NCI-H774 (cell line): Measurements from ENCODE around the gene BMF.
A peak's percentile ranks its signal among the peaks of the same experiment; 100 is the strongest.

Source experiments
- DNase-seq: peaks from one replicate; lab custom pipeline; 2025; lab: John Stamatoyannopoulos, UW

The BMF gene

DNA sequence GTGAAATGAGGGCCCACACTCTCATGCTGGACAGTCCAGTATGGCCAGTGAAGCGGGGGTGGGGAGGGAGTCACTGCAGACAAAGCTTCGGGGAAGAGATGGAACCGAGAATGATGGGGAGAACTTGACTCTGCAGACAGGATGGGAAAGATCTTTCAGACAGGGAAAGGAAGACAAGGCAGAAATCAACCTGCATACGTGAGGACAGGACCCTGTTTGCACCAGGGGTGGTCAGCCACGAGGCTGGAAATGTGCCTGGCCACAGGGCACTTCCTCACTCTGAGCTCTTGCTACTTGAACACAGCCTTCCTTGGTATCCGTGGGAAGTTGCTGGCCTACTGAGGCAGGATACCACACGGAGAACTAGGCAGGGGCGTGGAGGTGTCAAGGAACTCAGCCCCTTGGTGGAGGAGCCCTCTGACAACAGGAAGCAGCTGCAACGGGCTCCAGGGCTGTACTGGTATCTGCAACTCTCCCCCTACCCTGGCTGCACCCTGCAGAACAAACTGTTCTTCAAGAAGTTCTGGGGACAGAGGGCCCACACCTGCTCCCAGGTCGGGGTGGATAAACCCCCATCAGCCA lies 60.4 kb downstream of the BMF start:
- no peak for DNase-seq

DNA sequence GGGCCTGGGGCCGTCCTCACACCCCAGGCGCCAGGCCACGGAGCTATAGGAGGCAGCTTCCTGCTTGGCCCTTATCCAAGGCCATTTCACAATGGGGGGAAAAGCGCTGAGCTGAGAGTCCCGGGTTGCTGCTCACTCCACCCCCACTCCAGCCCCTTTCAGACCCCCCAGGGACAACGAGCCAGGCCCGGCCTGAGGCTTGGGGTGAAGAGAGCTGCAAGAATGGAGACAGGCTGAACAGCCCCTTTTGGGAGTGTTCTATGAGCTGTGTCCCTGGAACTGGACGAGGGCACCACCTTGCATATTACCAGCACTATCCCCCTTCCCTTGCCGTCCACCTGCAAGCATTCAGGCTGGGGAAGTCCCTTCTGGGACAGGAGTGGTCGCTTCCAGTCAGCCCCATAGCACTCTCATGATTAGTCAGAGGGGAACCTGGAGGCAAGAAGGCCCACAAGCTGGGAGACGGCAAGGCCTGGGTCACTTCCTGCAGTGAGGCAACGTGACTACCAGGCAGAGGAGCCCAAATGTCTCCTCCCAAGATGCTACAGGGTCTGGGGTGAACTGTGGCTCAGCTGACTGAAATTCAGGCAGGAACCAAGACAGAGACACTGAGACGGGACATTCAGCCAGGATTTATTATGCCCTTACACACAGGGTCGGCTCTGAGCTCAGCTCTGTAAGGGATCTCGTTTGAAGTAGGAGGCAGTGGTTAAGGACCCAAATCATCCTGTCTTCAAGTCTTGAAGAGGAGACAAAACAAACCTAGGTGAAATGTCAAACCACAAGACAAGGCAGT lies 61.1 kb downstream of the BMF start:
- peak; percentile 3 for DNase-seq

DNA sequence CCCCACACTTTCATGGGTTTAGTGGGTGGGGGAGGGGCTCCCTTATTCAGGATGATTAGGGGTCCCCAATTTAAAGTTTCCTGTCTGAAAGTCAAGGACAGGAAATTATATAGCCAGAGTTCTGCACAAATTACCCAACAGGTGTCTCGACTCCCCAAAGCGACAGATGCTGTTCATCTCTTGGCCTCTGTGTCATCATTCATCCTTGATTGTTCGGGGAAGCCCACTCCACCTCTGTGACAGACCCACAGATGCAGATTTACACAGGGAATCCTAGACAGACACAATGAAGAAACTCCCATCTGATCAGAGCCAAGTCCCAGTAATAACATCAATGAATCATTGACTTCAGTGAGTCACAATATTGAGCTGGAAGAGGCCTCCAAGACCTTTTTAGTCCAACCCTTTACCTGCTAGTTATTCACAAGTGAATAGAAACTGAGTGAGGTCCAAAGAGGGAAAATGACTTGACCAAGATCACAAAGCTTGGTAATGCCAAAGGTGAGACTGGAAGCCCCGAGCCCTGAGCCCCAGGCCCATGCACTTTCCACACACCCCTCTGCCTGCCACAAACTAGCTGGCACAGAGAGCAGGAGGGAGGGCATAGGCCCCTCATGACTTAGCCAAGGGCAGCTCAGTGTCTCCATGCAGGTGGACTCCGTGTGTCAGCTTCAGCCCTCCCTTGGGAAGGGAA lies 61.8 kb downstream of the BMF start:
- DNase-seq, result no peak

DNA sequence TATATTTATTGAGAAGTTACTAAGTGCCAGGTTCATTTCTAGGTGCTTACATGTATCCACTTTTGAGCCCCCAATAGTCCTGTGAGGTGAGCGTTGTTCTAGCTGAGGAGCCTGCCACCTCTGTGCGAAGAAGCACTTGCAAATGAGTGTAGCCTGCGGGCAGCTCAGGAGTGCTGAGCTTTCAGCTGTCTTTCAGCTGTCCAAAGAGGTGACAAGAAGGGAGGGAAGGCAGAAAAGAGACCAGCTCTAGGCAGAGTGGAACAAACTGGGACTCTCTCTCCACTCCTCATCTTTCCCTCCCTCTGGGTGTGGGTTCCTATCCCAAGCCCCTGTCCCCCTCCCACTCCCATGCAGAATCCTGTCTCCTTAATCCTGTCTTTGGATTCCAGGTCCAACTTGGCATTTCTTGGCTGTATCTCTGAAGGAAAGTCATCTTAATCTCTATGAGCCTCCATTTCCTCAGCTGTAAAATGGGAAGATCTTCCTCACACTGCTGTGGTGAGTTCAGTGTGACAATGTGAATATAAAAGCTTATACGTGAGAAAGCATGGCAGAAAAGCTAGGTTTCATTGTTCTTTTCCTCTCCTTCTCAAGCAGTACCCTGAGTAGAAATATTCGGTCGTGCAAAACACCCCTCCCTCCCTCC lies 63.0 kb downstream of the BMF start:
- peak; percentile 1 for DNase-seq

DNA sequence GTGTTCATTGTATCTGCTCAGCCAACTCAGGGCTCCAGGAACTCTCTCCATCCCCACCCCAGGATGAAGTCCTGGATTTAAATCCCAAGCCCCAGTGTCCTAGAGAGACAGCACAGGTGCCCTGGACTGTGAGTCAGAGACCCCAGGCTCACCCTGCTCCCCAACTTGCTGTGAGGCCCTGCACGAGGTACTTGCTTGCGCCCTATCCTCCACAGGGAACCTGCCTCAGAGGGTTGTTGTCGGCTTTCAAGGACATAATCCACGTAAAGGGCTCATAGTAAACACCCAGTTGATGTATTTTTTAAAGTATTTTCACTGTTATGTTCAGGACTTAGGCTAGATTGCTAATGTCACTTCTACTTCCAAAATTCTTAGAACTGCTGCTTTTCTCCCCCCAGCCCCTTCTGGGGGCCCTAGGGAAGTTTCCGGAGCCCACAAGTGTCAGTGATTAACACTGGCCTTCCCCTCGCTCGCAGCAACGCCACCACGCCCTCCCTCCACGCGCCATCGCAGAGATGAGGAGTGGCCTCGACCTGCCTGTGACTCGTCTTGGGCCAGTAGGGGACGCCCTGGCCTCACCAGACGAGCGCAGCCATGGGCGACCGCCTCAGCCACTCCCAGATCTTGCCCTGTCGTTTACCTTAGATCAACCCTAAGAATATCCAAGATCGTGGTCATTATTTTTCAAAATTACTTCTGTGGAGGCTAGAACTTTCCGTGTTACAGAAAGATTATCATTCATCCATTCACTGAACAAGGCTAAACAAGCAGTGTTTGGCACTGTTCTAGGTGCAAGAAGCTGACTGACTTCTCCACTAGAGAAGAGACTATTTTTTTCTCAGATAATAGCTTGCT lies 63.7 kb downstream of the BMF start:
- peak; percentile 79 for DNase-seq

DNA sequence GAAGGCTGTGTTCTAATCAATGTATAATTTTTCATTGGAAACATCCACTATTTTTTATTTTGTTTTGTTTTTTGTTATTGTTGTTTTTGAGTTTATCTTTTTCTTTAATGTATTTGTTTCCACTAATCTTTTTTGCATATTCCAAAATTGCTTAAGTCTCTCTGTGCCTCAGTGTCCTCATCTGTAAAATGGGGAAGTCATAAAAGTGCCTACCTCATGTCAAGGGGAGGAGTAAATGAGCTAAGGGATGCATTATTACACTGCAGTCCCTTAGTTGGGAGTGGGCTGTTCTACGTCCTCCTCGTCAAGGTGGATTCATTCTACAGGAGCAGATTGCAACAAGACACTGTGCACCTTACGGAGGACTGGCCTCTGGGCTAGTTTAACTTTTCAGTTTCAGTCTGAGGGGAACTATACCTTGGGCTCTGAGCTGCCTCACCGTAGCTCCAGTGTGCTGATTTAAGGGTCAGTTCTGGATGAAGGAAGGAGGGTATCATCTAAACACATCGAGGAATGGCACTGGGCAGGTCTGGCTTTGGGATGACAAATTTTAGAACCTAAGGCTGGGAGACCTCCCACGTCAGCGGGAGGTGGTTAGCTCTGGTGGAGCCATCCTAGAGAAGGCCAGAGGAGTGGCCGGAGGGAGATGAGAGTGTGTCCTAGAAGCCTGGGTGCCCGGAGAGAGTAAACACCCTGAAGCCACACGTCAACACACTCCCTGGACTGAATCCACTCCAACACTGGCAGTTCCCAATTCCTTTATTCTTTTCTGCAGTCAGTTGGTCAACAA lies 64.6 kb downstream of the BMF start:
- DNase-seq, result no peak

DNA sequence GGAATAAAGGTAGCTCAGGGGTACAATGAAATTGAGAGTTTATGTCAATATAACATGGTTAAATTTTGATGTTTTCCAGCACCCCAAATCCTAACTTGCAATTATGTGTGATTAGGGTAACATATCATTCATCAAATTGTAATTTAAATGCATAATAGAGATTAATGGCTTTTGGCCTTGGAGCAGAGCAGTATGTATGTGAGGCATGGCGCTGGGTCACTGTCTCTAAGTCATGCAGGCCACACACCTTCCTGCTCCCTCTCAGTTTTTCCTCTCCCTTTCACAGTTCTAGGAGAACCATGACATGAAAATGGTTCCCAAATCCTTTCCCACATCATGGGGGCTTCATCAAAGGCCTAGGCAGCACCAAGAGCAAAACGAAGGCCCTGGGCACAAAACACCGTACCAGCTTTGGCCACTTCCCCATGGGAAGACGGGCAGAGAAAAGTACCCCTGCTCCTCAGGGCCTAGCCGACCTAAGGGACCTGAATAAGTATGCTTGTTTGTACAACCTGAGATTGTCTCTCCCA lies 65.8 kb downstream of the BMF start:
- no peak for DNase-seq

DNA sequence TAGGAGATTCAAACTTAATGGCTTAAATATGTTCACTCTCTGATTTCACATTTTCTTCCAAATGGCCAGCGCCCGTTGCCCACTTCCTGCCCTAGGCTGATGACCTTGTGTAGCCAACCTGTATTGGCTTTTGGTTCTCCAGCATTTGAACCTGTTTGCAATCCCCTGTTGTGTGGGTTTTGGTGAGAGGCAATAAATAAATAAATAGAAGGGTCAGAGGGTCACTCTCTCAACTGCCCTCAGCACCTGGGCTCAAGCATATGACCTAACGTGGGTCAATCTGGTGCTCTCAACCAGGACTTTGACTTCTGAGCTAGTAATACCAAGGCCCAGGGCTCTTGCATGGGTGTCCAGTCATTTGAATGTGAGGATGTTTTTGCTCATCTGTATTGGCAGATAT lies 67.9 kb downstream of the BMF start:
- no peak for DNase-seq

DNA sequence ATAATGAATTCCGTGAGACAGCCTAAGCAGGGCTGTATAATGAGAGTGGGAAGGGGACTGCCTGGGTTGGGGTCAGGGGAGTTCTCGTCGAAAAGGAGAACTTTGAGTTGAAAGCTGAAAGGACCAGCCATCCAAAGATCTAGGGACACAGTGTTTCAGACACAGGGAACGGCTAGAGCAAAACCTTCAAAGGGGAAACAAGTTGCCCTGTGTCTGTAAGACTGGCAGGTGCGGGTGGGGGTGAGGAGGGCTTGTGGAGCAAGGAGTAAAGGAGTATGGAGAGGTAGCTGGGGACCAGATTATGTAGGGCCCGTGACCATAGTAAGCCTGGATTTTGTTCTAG lies 68.4 kb downstream of the BMF start:
- DNase-seq, result no peak

DNA sequence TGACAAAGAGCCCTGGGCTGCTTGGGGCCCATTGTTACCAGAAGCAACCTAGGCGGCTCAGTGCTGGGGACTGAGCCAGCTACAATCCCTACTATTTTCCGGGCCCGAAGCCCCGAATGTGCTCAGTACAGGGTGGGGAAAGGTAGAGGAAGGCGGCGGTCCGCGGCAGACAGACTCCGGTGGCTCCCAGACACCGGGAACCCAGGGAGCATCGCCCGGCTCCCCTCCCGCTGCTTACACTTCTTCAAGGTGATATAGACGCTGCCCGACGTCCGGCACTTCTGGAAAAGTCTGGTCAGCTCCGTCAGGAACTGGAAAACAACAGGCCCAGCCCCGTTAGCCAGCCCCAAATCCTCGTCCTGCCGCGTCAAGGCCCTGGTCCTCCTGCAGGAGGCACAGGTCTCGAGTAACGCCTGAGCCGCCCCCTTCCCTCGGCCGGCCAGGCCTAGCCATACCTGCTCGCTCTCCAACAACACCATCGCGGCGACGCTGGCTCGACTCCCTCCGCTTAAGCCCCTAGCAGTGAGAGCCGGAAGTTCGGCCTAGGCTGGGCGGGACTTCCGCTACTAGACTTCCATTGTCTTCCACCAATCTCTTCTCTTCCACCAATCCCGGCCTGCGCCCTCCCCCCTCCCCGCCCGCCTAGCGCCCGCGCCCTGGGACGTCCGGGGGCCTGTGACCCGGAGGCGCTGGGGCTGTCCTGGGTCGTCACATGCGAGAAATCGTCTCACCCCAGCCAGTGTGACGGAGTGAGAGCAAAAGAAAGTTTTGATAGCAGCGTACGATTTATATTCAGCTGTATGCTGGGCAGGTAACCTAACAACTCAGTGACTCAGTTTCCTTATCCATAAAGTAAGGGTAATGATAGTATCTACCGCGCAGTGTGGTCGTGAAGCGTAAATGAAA lies 69.8 kb downstream of the BMF start, which contains the start of gene SRP14:
Gene SRP14 (minus strand): TSS at position 544 of the 906 bp plus-strand sequence. CDS start 65 bp downstream, at position 479.
- DNase-seq, result peak; percentile 89

DNA sequence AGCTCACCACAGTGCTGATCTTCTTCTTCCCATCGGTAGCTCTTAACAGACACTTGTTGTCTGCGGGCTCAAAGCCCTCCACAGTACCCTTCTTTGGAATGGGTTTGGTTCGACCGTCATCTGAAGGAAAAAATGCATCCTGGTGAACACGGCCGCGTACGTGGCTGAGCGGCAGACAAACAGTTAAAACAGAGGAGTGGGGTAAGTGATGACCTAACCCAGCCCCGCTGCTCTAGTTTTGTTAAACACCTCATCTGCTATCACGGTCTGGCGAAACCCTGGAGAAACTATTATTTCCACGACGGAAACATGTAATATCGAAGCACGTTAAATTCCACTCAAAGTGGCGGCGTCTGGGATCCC lies 70.4 kb downstream of the BMF start:
- DNase-seq, result no peak
